ENCODE data around the gene METRNL. TPM values are rescaled to one million over a fixed set of nuclear protein-coding genes. Genes with fewer than 3 reads are reported as not detected.
"Not testable (repeated sequence)": the region's sequence is repeated elsewhere in the genome, so short reads cannot be mapped to it uniquely, and the experiment has no call there.

METRNL gene
- total RNA-seq = 10 to 100 TPM; 23.3 to 24.1 TPM

GRCh38 chr17:83079352-83079747 lies at the start of gene METRNL:
Gene METRNL, plus strand, starts transcription at chr17:83079609. Its CDS starts 207 bp downstream, at chr17:83079816.
- H3K36me3 Mint-ChIP-seq (ENCODE audit: low read depth) = peaks cover 3% of the 10 kb centered on the region
- CTCF ChIA-PET = no interaction called here
- H3K4me1 Mint-ChIP-seq (ENCODE audit: low read depth) = peaks cover 29% of the 10 kb centered on the region
- peak; percentile 37 for ATAC-seq
- peak within 1 kb of the TSS; percentile 43 for H3K4me3 Mint-ChIP-seq
- intact Hi-C loops (cut with micrococcal nuclease) = no loop called here
- TF ChIP-seq CTCF (IDR thresholded peaks at IDR 0.05) = no peak
- H3K27ac Mint-ChIP-seq = no peak within 1 kb of the TSS
- DNase-seq = peak; percentile 72
- POLR2A ChIA-PET = interaction anchor here (1.0 kb wide), 2 partner anchors 120 to 122 kb away, joined by 3 read pairs; no protein-coding TSS in a partner anchor
- no peaks in the 10 kb centered on the region for H3K9me3 Mint-ChIP-seq
- H3K27me3 Mint-ChIP-seq = peaks cover 8% of the 10 kb centered on the region

- H3K27ac Mint-ChIP-seq = no peak overlapping the region
- intact Hi-C loops (cut with micrococcal nuclease) = no loop called here
- no peaks in the 10 kb centered on the region for H3K27me3 Mint-ChIP-seq
- TF ChIP-seq CTCF (IDR thresholded peaks at IDR 0.05) = no peak
- CTCF ChIA-PET = no interaction called here
- DNase-seq (no peak), ATAC-seq (no peak)
- POLR2A ChIA-PET = no interaction called here
- no peaks in the 10 kb centered on the region for H3K9me3 Mint-ChIP-seq
- peaks cover 21% of the 10 kb centered on the region for H3K36me3 Mint-ChIP-seq (ENCODE audit: low read depth)
- H3K4me3 Mint-ChIP-seq = no peak overlapping the region
- peaks cover 21% of the 10 kb centered on the region for H3K4me1 Mint-ChIP-seq (ENCODE audit: low read depth)
These were observed 49.0 kb upstream of the METRNL start for GRCh38 chr17:83030432-83030831.

GRCh38 chr17:83031321-83031945 lies 48.0 kb upstream of the METRNL start:
- Mint-ChIP-seq H3K36me3 (ENCODE audit: low read depth) (peaks cover 27% of the 10 kb centered on the region), H3K4me1 (ENCODE audit: low read depth) (peaks cover 11% of the 10 kb centered on the region), H3K27ac (no peak overlapping the region), H3K27me3 (no peaks in the 10 kb centered on the region), H3K4me3 (no peak overlapping the region), H3K9me3 (no peaks in the 10 kb centered on the region)
- ChIA-PET CTCF (no interaction called here), POLR2A (no interaction called here)
- ATAC-seq (no peak), DNase-seq (no peak)
- intact Hi-C loops (cut with micrococcal nuclease) = no loop called here
- no peak for TF ChIP-seq CTCF (IDR thresholded peaks at IDR 0.05)

GRCh38 chr17:83031946-83032451 lies 47.4 kb upstream of the METRNL start:
- H3K4me1 Mint-ChIP-seq (ENCODE audit: low read depth); intact Hi-C loops (cut with micrococcal nuclease); DNase-seq; H3K27me3 Mint-ChIP-seq; ATAC-seq; CTCF ChIA-PET; H3K9me3 Mint-ChIP-seq; POLR2A ChIA-PET; H3K4me3 Mint-ChIP-seq; H3K27ac Mint-ChIP-seq: not testable (repeated sequence)
- H3K36me3 Mint-ChIP-seq (ENCODE audit: low read depth) = peaks cover 33% of the 10 kb centered on the region

GRCh38 chr17:83032781-83033180 lies 46.6 kb upstream of the METRNL start:
- DNase-seq = no peak
- Mint-ChIP-seq H3K9me3 (no peaks in the 10 kb centered on the region), H3K36me3 (ENCODE audit: low read depth) (peaks cover 37% of the 10 kb centered on the region), H3K27ac (no peak overlapping the region), H3K4me1 (ENCODE audit: low read depth) (peaks cover 4% of the 10 kb centered on the region), H3K4me3 (no peak overlapping the region), H3K27me3 (no peaks in the 10 kb centered on the region)
- no peak for TF ChIP-seq CTCF (IDR thresholded peaks at IDR 0.05)
- CTCF ChIA-PET = no interaction called here
- no peak for ATAC-seq
- POLR2A ChIA-PET = no interaction called here
- intact Hi-C loops (cut with micrococcal nuclease) = no loop called here

Data from activated CD8-positive, alpha-beta T cell treated with anti-CD3 and anti-CD28 coated beads for 36 hours (primary cell).